PC-9 (cell line): ENCODE measurements around the gene ZFYVE9.

Experiments
- EZH2 ChIP-seq: fragments of 200-600 bp; sonication (generic); IDR thresholded peaks from 2 replicates; pipeline ENCODE4 v1.8.0; 2017; ENCODE audit warnings: antibody characterized with exemption, low read depth
- TF ChIP-seq, protein P1 (sequence below): fragments of 200-600 bp; sonication (generic); conservative IDR thresholded peaks from 2 replicates; pipeline ENCODE4 v1.6.1; 2017; ENCODE audit warnings: mixed run types, antibody characterized with exemption, mild to moderate bottlenecking, moderate library complexity

- TF ChIP-seq EZH2 = no peak
- TF ChIP-seq, protein P1, sequence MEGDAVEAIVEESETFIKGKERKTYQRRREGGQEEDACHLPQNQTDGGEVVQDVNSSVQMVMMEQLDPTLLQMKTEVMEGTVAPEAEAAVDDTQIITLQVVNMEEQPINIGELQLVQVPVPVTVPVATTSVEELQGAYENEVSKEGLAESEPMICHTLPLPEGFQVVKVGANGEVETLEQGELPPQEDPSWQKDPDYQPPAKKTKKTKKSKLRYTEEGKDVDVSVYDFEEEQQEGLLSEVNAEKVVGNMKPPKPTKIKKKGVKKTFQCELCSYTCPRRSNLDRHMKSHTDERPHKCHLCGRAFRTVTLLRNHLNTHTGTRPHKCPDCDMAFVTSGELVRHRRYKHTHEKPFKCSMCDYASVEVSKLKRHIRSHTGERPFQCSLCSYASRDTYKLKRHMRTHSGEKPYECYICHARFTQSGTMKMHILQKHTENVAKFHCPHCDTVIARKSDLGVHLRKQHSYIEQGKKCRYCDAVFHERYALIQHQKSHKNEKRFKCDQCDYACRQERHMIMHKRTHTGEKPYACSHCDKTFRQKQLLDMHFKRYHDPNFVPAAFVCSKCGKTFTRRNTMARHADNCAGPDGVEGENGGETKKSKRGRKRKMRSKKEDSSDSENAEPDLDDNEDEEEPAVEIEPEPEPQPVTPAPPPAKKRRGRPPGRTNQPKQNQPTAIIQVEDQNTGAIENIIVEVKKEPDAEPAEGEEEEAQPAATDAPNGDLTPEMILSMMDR = no peak
Measured at GRCh38 chr1:52240592-52241210, 98.8 kb downstream of the ZFYVE9 start.
